Suppressor macrophage (primary cell): ENCODE measurements around the gene CMSS1.
"Not testable (repeated sequence)": the region's sequence is repeated elsewhere in the genome, so short reads cannot be mapped to it uniquely, and the experiment has no call there.

Experiments
- DNase-seq, 4 experiments: peaks; one replicate each; pipeline ENCODE4 v3.0.0-alpha.2; 2020 to 2022

The CMSS1 gene

GRCh38 chr3:99818818-99819217, 1.2 kb downstream of the CMSS1 start:
- DNase-seq, result no peak

DNA sequence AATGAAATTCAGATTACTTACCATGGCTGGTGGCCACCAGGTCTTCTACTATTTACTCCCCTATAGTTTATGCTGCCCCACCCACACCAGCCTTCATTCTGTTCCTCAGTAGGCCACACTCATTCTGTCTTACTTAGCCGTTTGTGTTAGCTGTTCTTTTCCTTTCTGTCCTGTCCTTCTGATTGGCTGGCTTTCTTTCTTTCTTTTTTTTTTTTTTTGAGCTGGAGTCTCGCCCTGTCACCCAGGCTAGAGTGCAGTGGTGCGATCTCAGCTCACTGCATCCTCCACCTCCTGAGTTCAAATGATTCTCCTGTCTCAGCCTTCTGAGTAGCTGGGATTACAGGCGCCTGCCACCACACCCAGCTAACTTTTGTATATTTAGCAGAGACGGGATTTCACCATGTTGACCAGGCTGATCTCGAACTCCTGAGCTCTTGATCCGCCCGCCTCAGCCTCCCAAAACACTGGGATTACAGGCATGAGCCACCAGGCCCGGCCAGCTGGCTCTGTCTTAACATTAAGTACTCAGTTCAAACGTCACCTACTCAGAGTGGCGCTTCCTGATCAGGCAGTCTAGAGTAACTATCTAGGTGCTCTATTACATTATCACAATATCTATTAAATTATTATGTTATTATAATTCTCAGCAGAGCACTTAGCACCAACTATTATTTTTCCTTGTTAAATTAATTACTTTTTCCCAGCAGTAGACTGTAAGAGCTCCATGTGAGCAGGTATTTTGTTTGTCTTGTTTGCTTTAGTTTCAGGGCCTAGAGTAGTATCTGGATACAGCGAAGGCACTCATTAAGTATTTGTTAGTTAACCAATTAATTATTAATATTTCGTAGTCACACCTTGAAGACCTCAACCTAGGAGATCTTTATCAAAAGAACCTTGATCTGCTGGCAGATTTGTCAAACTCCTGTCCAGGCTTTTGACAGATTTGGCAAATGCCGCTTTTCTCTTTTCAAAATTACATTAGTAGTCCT, 6.4 kb downstream of the CMSS1 start:
- no peak for DNase-seq

DNA sequence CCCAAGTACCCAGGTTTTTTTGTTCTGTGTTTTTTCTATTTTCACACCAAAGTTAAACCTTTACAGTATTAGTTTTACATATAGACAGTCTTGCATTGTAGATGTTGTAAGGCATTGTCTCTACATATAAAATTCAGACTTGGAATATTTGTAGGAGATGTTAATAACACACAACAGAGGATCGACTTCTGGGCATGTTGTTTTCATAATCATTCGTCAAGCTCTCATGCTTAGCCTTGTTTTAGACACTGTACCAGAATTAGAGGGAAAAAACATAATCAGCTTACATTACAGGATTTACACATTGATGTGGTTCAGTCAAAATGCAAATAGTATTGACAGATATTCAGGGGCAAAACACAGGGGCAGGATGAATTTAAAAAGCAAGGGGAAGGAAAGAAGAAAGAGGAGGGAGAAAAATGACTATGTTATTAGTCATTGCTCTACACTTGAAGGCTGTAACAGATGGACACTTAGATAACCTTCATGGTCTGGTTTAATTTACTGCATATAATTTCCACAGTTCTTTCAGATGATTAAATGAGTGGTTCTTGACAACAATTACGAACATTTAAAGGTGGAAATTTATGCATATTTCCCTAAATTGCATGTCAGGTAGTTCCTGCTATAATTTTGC, 7.5 kb downstream of the CMSS1 start:
- no peak for DNase-seq

GRCh38 chr3:99829844-99830243, 12.2 kb downstream of the CMSS1 start:
- no peak for DNase-seq

DNA sequence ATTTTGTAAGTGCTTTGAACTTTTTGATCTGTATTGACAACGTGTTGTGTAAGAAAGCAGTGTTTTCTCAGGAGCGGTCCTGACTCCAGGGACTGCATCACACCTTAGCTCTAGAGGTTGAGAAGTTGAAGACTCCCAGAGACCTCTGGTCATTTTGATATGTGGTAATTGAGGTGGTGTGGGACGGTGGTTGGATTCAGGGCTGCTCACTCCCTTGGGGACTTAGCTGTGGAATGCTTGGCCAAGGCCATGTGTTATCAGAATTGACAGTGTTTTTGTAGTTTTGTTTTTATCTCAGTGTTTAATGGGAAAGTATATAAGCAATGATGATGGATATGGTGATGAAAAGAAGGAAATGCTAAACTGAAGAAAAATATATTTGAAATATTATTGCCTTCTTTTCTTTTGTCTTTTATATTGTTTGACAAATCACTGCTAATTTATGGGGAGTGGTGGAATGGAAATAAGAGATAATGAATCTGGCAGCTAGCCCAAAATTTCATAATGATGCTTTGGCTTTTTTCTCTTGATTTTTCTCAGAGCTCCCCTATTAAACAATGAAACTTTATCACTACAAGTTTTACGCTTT, 16.0 kb downstream of the CMSS1 start:
- DNase-seq, result no peak

- no peak for DNase-seq
Observed at GRCh38 chr3:99834211-99834957, 16.7 kb downstream of the CMSS1 start.

DNA sequence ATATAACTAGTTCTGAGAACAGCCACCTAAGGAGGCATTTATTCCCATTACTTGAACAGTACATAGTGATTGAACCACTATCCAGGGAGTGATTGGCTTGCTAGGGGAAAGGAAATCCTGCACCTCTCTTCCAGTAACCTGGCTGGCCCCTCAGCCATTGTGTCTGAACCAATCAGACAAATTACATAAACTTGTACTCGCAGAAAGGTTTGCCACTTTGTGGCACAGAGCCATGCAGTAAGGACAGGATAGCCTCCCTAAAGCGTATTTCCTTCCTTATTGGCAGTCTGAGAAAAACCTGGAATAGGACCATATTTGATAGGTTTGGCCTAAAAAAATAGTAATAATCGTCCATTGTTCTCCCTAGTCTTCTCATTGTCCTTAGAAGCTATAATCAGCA, 19.0 kb downstream of the CMSS1 start:
- no peak for DNase-seq

GRCh38 chr3:99837715-99838114, 20.1 kb downstream of the CMSS1 start:
- DNase-seq, result no peak

- DNase-seq, result no peak
Observed at GRCh38 chr3:99838755-99839154, 21.1 kb downstream of the CMSS1 start.

- DNase-seq, result no peak
Observed at GRCh38 chr3:99839613-99840012, 22.0 kb downstream of the CMSS1 start.

GRCh38 chr3:99841949-99842348, 24.3 kb downstream of the CMSS1 start:
- not testable (repeated sequence) for DNase-seq

DNA sequence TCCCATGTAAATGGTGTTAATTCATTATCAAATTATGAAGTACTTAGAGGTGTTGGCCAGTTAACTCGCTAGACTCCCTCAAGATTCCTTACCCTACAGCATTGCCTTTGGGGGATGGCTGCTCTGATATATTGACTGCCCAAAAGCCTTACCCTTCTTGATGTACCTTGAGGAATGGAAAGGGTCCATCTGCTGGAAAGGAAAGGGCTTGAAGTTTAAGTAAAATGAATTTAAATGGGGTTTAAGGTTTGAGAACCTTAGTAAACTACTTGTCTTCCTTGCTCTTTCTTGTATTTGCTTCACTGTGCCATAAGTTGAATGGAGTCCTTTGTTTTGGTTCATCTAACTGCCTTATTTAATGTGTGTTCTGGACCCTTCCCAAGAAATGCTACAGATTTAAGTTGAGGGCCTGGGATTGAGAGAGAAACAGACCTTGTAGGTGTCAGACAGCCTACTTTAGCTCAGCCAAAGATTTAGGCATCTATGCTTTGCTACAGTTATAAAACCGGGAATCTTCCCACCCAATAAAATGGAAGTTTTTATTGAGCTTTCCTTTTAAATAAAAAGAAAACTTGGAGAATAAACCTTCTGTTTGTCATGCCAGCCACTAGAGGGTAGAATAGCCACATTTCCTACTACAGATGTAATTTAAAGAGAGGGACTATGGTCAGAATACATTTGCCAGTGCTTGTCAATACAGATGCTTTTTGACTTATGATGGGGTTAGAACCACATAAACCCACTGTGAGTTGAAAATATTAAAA, 25.3 kb downstream of the CMSS1 start:
- DNase-seq, result peak; percentile 15 to 69 (median 41)

DNA sequence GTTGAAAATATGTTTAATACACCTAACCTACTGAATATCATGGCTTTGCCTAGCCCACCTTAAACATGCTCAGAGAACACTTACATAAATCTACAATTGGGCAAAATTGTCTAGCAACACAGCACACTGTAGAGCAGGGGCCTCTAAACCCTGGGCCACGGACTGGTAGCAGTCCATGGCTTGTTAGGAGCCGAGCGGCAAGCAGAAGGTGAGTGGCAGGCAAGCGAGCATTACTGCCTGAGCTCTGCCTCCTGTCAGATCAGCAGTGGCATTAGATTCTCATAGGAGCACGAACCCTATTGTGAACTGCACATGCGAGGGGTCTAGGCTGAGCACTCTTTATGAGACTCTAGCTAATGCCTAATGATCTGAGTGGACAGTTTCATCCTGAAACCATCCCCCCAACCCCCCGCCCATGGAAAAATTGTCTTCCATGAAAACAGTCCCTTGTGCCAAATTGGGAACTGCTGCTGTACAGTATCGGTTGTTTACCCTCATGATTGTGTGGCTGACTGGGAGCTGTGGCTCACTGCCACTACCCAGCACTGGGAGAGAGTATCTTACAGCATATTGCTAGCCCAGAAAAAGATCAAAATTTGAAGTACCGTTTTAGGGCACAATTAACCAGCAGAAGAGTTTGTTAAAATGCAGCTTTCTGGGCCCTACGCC, 26.1 kb downstream of the CMSS1 start:
- DNase-seq, result no peak

DNA sequence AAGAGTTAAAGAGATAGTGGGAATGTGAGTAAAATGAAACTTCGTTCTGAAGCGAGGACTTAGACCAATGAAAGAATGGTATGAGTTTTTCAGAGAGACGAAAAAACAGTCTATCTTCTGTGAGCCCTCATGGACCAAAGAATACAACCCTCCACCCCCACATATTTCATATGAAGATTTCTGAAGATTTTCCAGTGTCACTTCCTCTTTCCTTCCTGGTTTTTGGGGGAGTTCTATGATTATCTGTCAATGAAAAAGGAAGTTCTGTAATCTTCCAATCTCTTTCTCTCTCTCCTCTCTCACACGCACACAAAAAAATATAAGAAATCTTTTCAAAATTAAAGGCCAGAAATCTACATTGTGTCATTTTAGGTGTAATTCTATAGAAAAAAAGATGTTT, 27.7 kb downstream of the CMSS1 start:
- DNase-seq, result peak; percentile 9 to 73 (median 56)

- DNase-seq, result no peak
Observed at GRCh38 chr3:99845999-99846398, 28.3 kb downstream of the CMSS1 start.

- DNase-seq, result peak; percentile 21 to 64 (median 50)
Observed at GRCh38 chr3:99846477-99847160, 29.0 kb downstream of the CMSS1 start.

DNA sequence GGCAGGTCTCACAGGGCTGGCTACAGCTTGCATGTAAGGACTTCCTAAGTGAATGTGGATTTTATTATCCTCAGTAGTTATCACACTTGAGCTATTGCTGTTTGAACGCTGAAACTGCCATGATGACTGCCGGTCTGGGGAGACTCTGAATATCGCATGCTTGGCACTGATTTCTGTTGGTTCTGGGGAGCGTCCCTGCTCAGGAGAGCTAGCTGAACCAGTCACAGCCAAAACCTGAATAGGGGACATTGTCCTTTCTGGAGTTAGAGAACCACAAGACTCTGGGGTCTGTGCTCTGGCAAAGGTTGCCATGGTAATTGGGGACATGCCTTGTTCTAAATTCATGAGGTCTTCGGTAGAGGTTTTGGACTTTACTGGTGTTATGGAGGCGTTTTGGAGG, 30.8 kb downstream of the CMSS1 start:
- no peak for DNase-seq

DNA sequence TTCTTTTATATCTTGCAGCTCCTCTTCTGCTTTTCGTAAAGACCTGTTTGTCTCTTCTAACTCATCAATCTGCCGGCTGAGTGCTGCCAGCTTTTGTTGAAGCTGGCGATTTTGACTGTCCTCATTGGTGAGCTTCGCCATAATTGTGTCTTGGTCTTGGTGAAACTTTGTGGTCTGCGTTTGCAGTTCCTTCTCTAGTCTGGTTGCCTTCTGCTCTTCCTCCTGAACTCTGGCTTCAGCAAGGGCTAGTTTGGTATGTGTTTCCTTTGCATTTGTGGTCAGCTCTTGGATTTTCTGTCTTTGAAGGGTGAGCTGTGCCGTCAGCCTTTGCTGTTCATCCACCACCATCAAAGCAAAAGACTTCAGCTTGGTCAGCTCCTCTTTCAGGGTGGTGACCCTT, 32.9 kb downstream of the CMSS1 start:
- DNase-seq, result peak in 3 of 4 experiments; percentile 17 to 42 (median 29)

DNA sequence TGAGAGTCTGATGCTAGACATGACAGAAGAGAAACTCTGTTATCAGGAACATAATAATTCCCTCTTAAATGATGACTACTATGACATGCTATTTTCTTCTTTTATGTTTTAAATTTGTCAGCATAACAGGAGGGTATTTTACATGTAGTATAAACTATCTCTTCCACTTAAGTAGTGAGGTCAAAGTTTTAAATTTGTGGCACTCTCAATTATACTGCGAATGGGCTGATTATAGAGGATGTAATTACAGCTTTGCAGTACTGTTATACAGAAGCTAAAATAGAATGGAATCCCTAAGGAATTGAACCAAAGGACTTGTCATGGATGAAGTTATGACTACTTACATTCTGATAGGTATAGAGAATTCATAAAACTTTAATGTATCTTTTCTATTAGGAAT, 34.3 kb downstream of the CMSS1 start:
- no peak for DNase-seq

GRCh38 chr3:99852851-99853250, 35.2 kb downstream of the CMSS1 start:
- DNase-seq, result no peak
